IMR-90 (cell line): ENCODE data around the gene ALKAL2.

Experiments
- BHLHE40 ChIP-seq: fragments of 150-350 bp; IDR thresholded peaks from 2 replicates; pipeline ENCODE4 v1.6.1; 2016; ENCODE audit warnings: mild to moderate bottlenecking, low read depth, low read length
- CTCF ChIP-seq: conservative IDR thresholded peaks from 2 replicates; pipeline ENCODE4 v1.5.1; 2012; ENCODE audit warnings: mild to moderate bottlenecking, low read depth, low read length, improper control_type of control experiment
- FOS ChIP-seq: fragments of 150-350 bp; IDR thresholded peaks from 2 replicates; pipeline ENCODE4 v1.6.1; 2016; ENCODE audit warnings: low read depth, low read length
- NFE2L2 ChIP-seq: fragments of 150-350 bp; IDR thresholded peaks from 2 replicates; pipeline ENCODE4 v1.6.1; 2016; ENCODE audit warnings: low read depth, mild to moderate bottlenecking, low read length
- POLR2A ChIP-seq: IDR thresholded peaks from 2 replicates; pipeline ENCODE4 v1.6.1; 2012; ENCODE audit warnings: mild to moderate bottlenecking, low read depth, low read length
- RAD21 ChIP-seq: IDR thresholded peaks from 2 replicates; pipeline ENCODE4 v1.6.1; 2012; ENCODE audit warnings: low read length, improper control_type of control experiment
- RCOR1 ChIP-seq: IDR thresholded peaks from 2 replicates; pipeline ENCODE4 v1.6.1; 2012; ENCODE audit warnings: mild to moderate bottlenecking, low read length, improper control_type of control experiment; ENCODE audit not compliant: insufficient replicate concordance
- RFX5 ChIP-seq: IDR thresholded peaks from 2 replicates; pipeline ENCODE4 v1.8.0; 2012; ENCODE audit warnings: low read depth, mild to moderate bottlenecking, low read length, moderate library complexity
- SMC3 ChIP-seq: fragments of 150-350 bp; IDR thresholded peaks from 2 replicates; pipeline ENCODE4 v1.6.1; 2016; ENCODE audit warnings: low read depth, mild to moderate bottlenecking, antibody characterized with exemption, low read length, moderate library complexity
- USF2 ChIP-seq: fragments of 150-350 bp; IDR thresholded peaks from 2 replicates; pipeline ENCODE4 v1.6.1; 2017; ENCODE audit warnings: mild to moderate bottlenecking, antibody characterized with exemption, low read length, low read depth

- TF ChIP-seq NFE2L2 (no peak), FOS (no peak), CTCF (no peak), POLR2A (no peak), SMC3 (no peak), USF2 (no peak), RCOR1 (no peak), RAD21 (no peak), RFX5 (no peak), BHLHE40 (no peak)
Observed at GRCh38 chr2:286035-286434, 1.9 kb downstream of the ALKAL2 start.
